GM12878 (cell line): Measurements from ENCODE around the gene CEP63. TPM values are rescaled to one million over a fixed set of nuclear protein-coding genes. Genes with fewer than 3 reads are reported as not detected.

Experiments
- ATAC-seq: fragments of 200-7000 bp; cut with Tn5 transposase; 3 replicates; pipeline ENCODE4 v1.9.1; 2020; ENCODE audit warnings: mild to moderate bottlenecking, moderate library complexity
- BruUV-seq: library from RNA; stranded (reverse); fragments of 400-500 nt; replicated peaks from 2 replicates; lab custom pipeline; 2021; lab: Mats Ljungman, UMichigan
- CTCF ChIA-PET: fragments of 300-600 bp; sonication (Branson Sonifier 250); formaldehyde crosslinking; extraction: SDS; loops from one replicate; lab custom pipeline; 2021; ENCODE audit warnings: inconsistent platforms; lab: Yijun Ruan, JAX
- POLR2A ChIA-PET: fragments of 350-600 bp; formaldehyde crosslinking; extraction: SDS; loops from one replicate; lab custom pipeline; 2021; ENCODE audit warnings: inconsistent platforms; lab: Charles Lee
- RAD21 ChIA-PET: fragments of 300-600 bp; sonication (Branson Sonifier 250); formaldehyde crosslinking; loops from one replicate; lab custom pipeline; 2023; ENCODE audit warnings: antibody characterized with exemption; ENCODE audit not compliant: unreplicated experiment; lab: Charles Lee
- SMC1A ChIA-PET: fragments of 300-600 bp; sonication (Branson Sonifier 250); formaldehyde crosslinking; loops from one replicate; lab custom pipeline; 2023; ENCODE audit not compliant: unreplicated experiment, uncharacterized antibody; lab: Charles Lee
- DNase-seq: peaks from one replicate; pipeline ENCODE4 v3.0.0-alpha.2; 2011; ENCODE audit warnings: low read depth, low spot score
- FAIRE-seq: peaks from 3 replicates; lab custom pipeline; 2011; peaks lifted over from hg19 to GRCh38; lab: Jason Lieb, UNC
- H2AFZ ChIP-seq: 2 replicates; pipeline ENCODE4 v1.6.0; 2011; ENCODE audit warnings: low read depth, low read length, control low read depth; ENCODE audit not compliant: control insufficient read depth
- H3K27ac ChIP-seq: 2 replicates; pipeline ENCODE4 v1.5.1; 2011; ENCODE audit warnings: control low read depth; ENCODE audit not compliant: control insufficient read depth, insufficient read depth
- H3K27me3 ChIP-seq, 2 experiments: replicated peaks in 1 of 2; 2 replicates each; pipeline versions ENCODE4 v1.6.0 to v1.6.1; 2011; ENCODE audit warnings: low read length in 1 of 2; ENCODE audit not compliant: control insufficient read depth in 2 of 2, insufficient read depth in 2 of 2
- H3K36me3 ChIP-seq, 2 experiments: 2 replicates each; pipeline ENCODE4 v1.5.1; 2011; ENCODE audit warnings: low read length in 1 of 2; ENCODE audit not compliant: control insufficient read depth in 2 of 2, insufficient read depth in 2 of 2
- H3K4me1 ChIP-seq: 2 replicates; pipeline ENCODE4 v1.6.1; 2011; ENCODE audit warnings: mild to moderate bottlenecking, low read length, moderate library complexity, mixed read lengths; ENCODE audit not compliant: control insufficient read depth, insufficient read depth
- H3K4me2 ChIP-seq: 2 replicates; pipeline ENCODE4 v1.6.0; 2011; ENCODE audit warnings: control low read depth; ENCODE audit not compliant: control insufficient read depth, insufficient read depth
- H3K4me3 ChIP-seq: fragments of 200-600 bp; sonication (generic); 2 replicates; pipeline ENCODE4 v1.5.1; 2016
- H3K79me2 ChIP-seq: 2 replicates; pipeline ENCODE4 v1.6.0; 2011; ENCODE audit warnings: low read length; ENCODE audit not compliant: control insufficient read depth, insufficient read depth
- H3K9ac ChIP-seq: 2 replicates; pipeline ENCODE4 v1.8.0; 2011; ENCODE audit warnings: low read length, control low read depth, mixed read lengths; ENCODE audit not compliant: control insufficient read depth, insufficient read depth
- H3K9me3 ChIP-seq: replicated peaks from 3 replicates; pipeline ENCODE4 v1.5.1; 2011; ENCODE audit warnings: mild to moderate bottlenecking, low read length; ENCODE audit not compliant: control insufficient read depth, insufficient read depth
- H4K20me1 ChIP-seq: 2 replicates; pipeline ENCODE4 v1.6.0; 2011; ENCODE audit not compliant: control insufficient read depth, insufficient read depth
- CBFB ChIP-seq: IDR thresholded peaks from 2 replicates; pipeline ENCODE4 v1.6.1; 2016; ENCODE audit warnings: antibody characterized with exemption, low read depth
- DPF2 ChIP-seq: fragments of 450-650 bp; IDR thresholded peaks from 2 replicates; pipeline ENCODE4 v1.6.1; 2017; ENCODE audit warnings: mild to moderate bottlenecking
- E2F8 ChIP-seq: fragments of 450-650 bp; IDR thresholded peaks from 2 replicates; pipeline ENCODE4 v1.6.1; 2018; ENCODE audit warnings: mild to moderate bottlenecking, low read depth, moderate library complexity; ENCODE audit not compliant: partially characterized antibody
- FOS ChIP-seq: IDR thresholded peaks from 3 replicates; pipeline ENCODE4 v1.6.1; 2011; ENCODE audit warnings: borderline replicate concordance; ENCODE audit not compliant: insufficient read length; ENCODE audit errors: extremely low read depth
- MEF2B ChIP-seq: fragments of 450-650 bp; IDR thresholded peaks from 2 replicates; pipeline ENCODE4 v1.6.1; 2018; ENCODE audit warnings: mild to moderate bottlenecking, moderate library complexity; ENCODE audit not compliant: partially characterized antibody, poor library complexity, severe bottlenecking
- PAX5 ChIP-seq: IDR thresholded peaks from 2 replicates; pipeline ENCODE4 v1.6.1; 2011; ENCODE audit warnings: low read depth, low read length, borderline replicate concordance
- PML ChIP-seq: IDR thresholded peaks from 2 replicates; pipeline ENCODE4 v1.6.1; 2012; ENCODE audit warnings: low read length, inconsistent platforms
- POU2F2 ChIP-seq: IDR thresholded peaks from 3 replicates; pipeline ENCODE4 v1.6.1; 2011; ENCODE audit warnings: low read depth, mild to moderate bottlenecking, low read length, borderline replicate concordance
- PRDM15 ChIP-seq: fragments of 450-650 bp; formaldehyde crosslinking; IDR thresholded peaks from 2 replicates; pipeline ENCODE4 v1.4.0; 2020; ENCODE audit warnings: mild to moderate bottlenecking, moderate library complexity
- RBBP5 ChIP-seq: fragments of 200-600 bp; sonication (generic); conservative IDR thresholded peaks from 2 replicates; pipeline ENCODE4 v1.6.1; 2016
- RCOR1 ChIP-seq: conservative IDR thresholded peaks from 2 replicates; pipeline ENCODE4 v1.6.1; 2012; ENCODE audit warnings: low read depth, low read length, improper control_type of control experiment
- STAT1 ChIP-seq: fragments of 450-650 bp; conservative IDR thresholded peaks from 2 replicates; pipeline ENCODE4 v1.6.1; 2014; ENCODE audit warnings: antibody characterized with exemption, mild to moderate bottlenecking
- TCF7 ChIP-seq: IDR thresholded peaks from 2 replicates; pipeline ENCODE4 v1.6.1; 2014; ENCODE audit warnings: antibody characterized with exemption, borderline replicate concordance
- YBX1 ChIP-seq: fragments of 450-650 bp; IDR thresholded peaks from 2 replicates; pipeline ENCODE4 v1.6.1; 2016; ENCODE audit warnings: antibody characterized with exemption
- YY1 ChIP-seq: IDR thresholded peaks from 2 replicates; pipeline ENCODE4 v1.6.1; 2011; ENCODE audit warnings: low read depth, mild to moderate bottlenecking, low read length
- ZBED1 ChIP-seq: IDR thresholded peaks from 2 replicates; pipeline ENCODE4 v1.6.1; 2016; ENCODE audit warnings: borderline replicate concordance
- ZNF24 ChIP-seq: fragments of 450-650 bp; IDR thresholded peaks from 2 replicates; pipeline ENCODE4 v1.6.1; 2017; ENCODE audit warnings: antibody characterized with exemption, mild to moderate bottlenecking
- WGBS: methylation state at CpG from one replicate; pipeline ENCODE4 v1.1.6; 2016; ENCODE audit warnings: low lambda C conversion rate; ENCODE audit not compliant: insufficient replicate concordance, insufficient coverage; ENCODE audit errors: missing lambda C conversion rate; 5-methylcytosine and 5-hydroxymethylcytosine counted together
- in situ Hi-C: fragments of 300-500 bp; cut with MboI; formaldehyde crosslinking; loops from 9 replicates; pipeline ENCODE4 v1.14.3; 2018; ENCODE audit warnings: mixed read lengths
- intact Hi-C: fragments of 100-400 bp; cut with micrococcal nuclease; formaldehyde crosslinking; loops from one replicate; pipeline ENCODE4 v1.14.2; 2022; ENCODE audit not compliant: unreplicated experiment
- polyA plus RNA-seq, 11 experiments: library from polyadenylated mRNA; depleted of rRNA in 4 of 11; unstranded in 6 of 11; stranded (reverse) in 5 of 11; fragments of >200 nt; fragmentation: Nextera tagmentation in 4 of 11; fragmentation: Illumina TruSeq in 1 of 11; extraction: Ambion mirVana in 4 of 11; extraction: Trizol in 1 of 11; gene quantifications; 1 replicate in 1 of 11; 2 replicates in 10 of 11; pipeline versions ENCODE4 v1.2.1 to v1.2.3, GENCODE V29; 2011 to 2016; ENCODE audit warnings: inconsistent platforms in 2 of 11, missing spikeins in 2 of 11, low read depth in 1 of 11
- total RNA-seq, 4 experiments: library from RNA; depleted of rRNA in 3 of 4; stranded (reverse); fragments of >200 nt in 3 of 4; fragmentation: Illumina TruSeq in 1 of 4; extraction: Trizol in 1 of 4; gene quantifications; 2 replicates each; pipeline versions ENCODE4 v1.2.1 to v1.2.3, GENCODE V29; 2013 to 2021

The CEP63 gene
- total and polyA plus RNA-seq, 10 of the 15 experiments (the other 5 are each of a cell fraction or from before 2014, with no cell fraction given): 14.0 to 36.9 (median 26.8) TPM

GRCh38 chr3:134609821-134610431 is 124.1 kb downstream of the CEP63 start (continued):
- TF ChIP-seq FOS (no peak), YBX1 (no peak), YY1 (no peak), TCF7 (no peak), CBFB (no peak), PAX5 (no peak)

DNA sequence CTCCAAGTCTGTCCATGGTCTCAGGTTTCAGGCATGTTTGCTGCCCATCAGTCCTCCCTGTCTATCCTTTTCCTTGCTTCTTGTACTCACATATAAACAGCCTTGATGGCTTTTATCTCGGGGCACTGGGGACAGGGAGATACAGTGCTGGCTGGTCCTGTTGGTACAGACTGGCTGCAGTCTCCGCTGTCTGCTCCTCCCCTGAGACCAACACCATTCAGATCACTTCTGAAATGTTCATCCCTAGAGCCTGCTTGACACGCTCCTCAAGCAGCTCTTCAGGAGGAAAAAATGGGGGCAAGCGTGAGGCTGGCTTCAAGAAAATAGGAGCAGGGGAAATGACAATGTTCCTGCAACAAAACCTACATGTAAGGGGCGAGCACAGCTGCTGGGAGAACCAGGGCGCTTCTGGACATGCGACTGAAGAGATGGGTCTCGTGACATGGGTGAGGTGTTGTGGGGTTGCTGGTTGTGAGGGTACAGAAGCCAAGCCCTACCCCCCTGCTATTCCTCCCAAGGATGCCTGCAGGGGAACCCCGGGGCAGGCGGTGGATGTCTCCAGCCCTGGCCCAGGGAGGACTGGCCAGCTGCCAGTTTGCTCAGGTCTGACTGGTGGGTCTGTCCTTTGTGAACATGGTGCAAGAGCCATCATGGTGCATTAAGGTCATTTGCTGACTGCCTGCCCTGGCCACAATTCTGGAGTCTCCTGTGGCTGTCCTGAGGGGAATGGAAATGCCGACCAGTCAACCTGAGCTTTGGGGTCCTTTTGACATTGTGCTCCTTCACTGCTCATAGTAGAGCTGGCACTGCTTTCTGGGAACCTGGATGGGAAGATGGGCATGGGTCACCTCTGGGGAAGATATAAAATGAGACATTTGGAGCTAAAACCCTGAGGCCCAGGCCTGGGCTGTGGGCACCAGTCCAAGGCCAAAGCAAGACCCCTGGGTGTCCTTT is 124.9 kb downstream of the CEP63 start:
- ChIA-PET RAD21 (no interaction called here), SMC1A (no interaction called here), POLR2A (no interaction called here), CTCF (no interaction called here)
- no peak overlapping the region for H3K27ac ChIP-seq
- no peaks in the 10 kb centered on the region for H3K4me1 ChIP-seq
- BruUV-seq: no TSS peak
- no peak overlapping the region for H2AFZ ChIP-seq
- 16% methylated on average over 11 of the region's 11 CpGs for WGBS
- no peak overlapping the region for H3K4me3 ChIP-seq
- ATAC-seq (no peak), DNase-seq (no peak), FAIRE-seq (no peak)
- intact Hi-C loops (no loop called here), in situ Hi-C loops (no loop called here)
- no peak overlapping the region for H3K9ac ChIP-seq
- no peak overlapping the region for H3K4me2 ChIP-seq
- no peaks in the 10 kb centered on the region for H4K20me1 ChIP-seq
- no peaks in the 10 kb centered on the region for H3K36me3 ChIP-seq
- H3K79me2 ChIP-seq: no peaks in the 10 kb centered on the region
- H3K9me3 ChIP-seq: no peaks in the 10 kb centered on the region
- peaks cover 0 to 2% of the 10 kb centered on the region in 2 experiments; a peak in 2 of 4 replicates for H3K27me3 ChIP-seq
- no peak for TF ChIP-seq STAT1
- TF ChIP-seq RBBP5: no peak
- TF ChIP-seq MEF2B: no peak
- no peak for TF ChIP-seq RCOR1
- TF ChIP-seq DPF2: no peak
- TF ChIP-seq ZBED1: no peak
- TF ChIP-seq PML: no peak
- TF ChIP-seq ZNF24: no peak
- no peak for TF ChIP-seq E2F8
- TF ChIP-seq POU2F2: no peak
- TF ChIP-seq PRDM15 (CRISPR knock-in tag): no peak
